Adrenal gland (tissue), 5 donors: ENCODE measurements around the gene GGT6.

Source experiments
- POLR2A ChIP-seq, 2 donors: fragments of 450-650 bp; IDR thresholded peaks; one replicate each; pipeline ENCODE4 v1.6.1; 2017; ENCODE audit warnings: antibody characterized with exemption in 2 of 2, mild to moderate bottlenecking in 2 of 2, moderate library complexity in 1 of 2
- TF ChIP-seq, protein P1 (sequence below), 6 experiments: fragments of 450-650 bp in 4 of 6; fragments of 200-600 bp in 2 of 6; sonication (generic) in 1 of 6; IDR thresholded peaks; 1 replicate in 5 of 6; 2 replicates in 1 of 6; pipeline versions ENCODE4 v1.5.1 to v1.8.0; 2016 to 2021; ENCODE audit warnings: antibody characterized with exemption in 6 of 6, mild to moderate bottlenecking in 2 of 6, moderate library complexity in 1 of 6
- donor health status: DM: no; HTN: no; CAD: no.

DNA sequence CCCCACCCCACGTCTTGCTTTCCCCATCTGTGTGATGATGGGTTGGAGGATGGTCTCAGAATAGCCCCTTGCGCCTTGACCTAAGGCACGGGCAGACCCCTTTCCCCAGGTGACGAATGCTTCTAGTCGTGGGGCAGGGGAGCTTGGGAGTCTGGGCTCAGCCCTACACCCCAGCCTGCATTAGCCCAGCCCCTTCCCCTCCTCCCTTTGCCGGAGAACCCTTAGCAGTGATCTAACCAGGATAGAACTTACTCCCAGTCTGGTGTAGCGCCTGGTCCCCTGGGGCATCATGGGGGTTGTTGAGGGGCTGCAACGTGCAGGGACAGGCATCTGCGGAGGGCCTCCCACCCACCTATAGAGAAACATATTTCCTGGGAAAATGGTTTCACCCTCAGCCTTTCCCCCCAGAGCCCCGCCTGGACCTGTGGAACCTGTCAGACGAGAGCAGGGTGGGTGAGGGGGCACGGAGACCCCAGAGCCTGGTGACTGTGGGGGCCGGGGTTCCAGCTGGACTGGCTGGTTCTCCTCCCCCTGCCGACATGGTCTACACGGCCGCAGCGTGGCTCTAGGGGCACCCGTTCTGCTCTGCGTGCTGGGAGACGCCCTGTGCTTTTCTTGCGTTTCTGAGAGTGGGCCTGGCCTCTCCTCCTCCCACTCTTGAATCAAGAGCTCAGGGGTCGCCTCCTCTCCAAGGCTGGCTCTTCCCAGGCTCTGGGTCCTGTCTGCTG is 28.7 kb upstream of the GGT6 start:
- TF ChIP-seq POLR2A (IDR thresholded peaks at IDR 0.05), result no peak
- TF ChIP-seq, protein P1, sequence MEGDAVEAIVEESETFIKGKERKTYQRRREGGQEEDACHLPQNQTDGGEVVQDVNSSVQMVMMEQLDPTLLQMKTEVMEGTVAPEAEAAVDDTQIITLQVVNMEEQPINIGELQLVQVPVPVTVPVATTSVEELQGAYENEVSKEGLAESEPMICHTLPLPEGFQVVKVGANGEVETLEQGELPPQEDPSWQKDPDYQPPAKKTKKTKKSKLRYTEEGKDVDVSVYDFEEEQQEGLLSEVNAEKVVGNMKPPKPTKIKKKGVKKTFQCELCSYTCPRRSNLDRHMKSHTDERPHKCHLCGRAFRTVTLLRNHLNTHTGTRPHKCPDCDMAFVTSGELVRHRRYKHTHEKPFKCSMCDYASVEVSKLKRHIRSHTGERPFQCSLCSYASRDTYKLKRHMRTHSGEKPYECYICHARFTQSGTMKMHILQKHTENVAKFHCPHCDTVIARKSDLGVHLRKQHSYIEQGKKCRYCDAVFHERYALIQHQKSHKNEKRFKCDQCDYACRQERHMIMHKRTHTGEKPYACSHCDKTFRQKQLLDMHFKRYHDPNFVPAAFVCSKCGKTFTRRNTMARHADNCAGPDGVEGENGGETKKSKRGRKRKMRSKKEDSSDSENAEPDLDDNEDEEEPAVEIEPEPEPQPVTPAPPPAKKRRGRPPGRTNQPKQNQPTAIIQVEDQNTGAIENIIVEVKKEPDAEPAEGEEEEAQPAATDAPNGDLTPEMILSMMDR (IDR thresholded peaks at IDR 0.05), result no peak
